LNCaP clone FGC (cell line): ENCODE measurements around the gene PRTG.

Experiments
- DNase-seq: peaks from one replicate; pipeline ENCODE4 v3.0.0-alpha.2; 2011; ENCODE audit warnings: low read depth
- H3K4me3 ChIP-seq: 2 replicates; pipeline ENCODE4 v1.5.1; 2011; ENCODE audit warnings: mild to moderate bottlenecking, low read depth, low read length, control low read depth
- TF ChIP-seq, protein P1 (sequence below): IDR thresholded peaks from 2 replicates; pipeline ENCODE4 v1.5.1; 2012; ENCODE audit warnings: mild to moderate bottlenecking; ENCODE audit not compliant: control insufficient read depth, insufficient read depth; ENCODE audit errors: extremely low read depth

The PRTG gene

DNA sequence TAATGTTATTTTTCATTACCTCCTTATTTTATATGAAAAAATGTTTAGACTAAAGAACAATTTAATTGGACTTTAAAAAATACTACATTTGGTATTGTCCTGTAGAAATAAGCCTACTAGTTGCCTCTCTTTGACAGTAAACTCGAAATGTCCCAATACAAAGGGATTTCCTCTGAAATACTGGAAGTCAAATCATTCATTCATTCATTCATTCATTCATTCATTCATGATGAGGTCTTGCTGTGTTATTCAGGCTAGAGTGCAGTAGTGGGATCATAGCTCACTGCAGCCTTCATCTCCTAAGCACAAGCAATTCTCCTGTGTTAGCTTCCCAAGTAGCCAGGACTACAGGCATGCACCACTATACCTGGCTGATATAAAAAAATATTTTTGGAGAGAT is 104.2 kb downstream of the PRTG start:
- TF ChIP-seq, protein P1, sequence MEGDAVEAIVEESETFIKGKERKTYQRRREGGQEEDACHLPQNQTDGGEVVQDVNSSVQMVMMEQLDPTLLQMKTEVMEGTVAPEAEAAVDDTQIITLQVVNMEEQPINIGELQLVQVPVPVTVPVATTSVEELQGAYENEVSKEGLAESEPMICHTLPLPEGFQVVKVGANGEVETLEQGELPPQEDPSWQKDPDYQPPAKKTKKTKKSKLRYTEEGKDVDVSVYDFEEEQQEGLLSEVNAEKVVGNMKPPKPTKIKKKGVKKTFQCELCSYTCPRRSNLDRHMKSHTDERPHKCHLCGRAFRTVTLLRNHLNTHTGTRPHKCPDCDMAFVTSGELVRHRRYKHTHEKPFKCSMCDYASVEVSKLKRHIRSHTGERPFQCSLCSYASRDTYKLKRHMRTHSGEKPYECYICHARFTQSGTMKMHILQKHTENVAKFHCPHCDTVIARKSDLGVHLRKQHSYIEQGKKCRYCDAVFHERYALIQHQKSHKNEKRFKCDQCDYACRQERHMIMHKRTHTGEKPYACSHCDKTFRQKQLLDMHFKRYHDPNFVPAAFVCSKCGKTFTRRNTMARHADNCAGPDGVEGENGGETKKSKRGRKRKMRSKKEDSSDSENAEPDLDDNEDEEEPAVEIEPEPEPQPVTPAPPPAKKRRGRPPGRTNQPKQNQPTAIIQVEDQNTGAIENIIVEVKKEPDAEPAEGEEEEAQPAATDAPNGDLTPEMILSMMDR: no peak
- no peak for DNase-seq
- no peak overlapping the region for H3K4me3 ChIP-seq

DNA sequence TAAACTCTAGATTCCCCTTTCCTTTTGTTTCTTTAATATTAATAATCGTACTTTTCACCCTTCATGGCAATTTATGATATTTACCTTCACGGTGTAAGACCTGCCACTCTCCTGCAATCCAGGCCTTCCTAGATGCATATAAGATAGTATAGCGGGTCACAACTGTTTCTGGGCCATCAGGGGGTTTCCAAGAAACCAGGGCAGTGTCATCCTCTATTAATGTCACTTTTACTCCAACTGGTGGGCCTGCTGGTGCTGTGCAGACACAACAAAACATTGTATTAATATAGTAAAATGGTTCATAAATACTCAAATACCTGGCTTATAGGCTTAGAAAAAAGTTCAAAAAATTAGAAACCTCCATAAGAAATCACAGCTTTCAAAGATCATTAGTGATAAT is 105.9 kb downstream of the PRTG start:
- DNase-seq: no peak
- no peak overlapping the region for H3K4me3 ChIP-seq
- TF ChIP-seq, protein P1: no peak

DNA sequence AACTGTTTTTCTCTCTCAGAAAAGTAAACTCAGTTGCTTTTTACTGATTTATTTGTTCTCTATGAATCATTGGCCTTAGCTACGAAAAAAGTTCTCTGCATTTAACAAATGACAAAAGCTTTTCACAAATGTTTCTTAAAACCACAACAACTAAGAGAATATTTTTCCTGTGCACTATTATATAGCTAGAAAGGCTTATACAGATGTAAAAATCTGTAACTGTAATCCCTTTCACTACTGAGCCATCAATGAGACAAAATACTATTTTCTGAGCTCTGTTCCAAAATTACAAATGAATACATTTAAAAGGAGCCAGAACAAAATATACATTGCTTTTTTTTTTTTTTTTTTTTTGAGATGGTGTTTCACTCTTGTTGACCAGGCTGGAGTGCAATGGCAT is 109.2 kb downstream of the PRTG start:
- TF ChIP-seq, protein P1: no peak
- DNase-seq: no peak

DNA sequence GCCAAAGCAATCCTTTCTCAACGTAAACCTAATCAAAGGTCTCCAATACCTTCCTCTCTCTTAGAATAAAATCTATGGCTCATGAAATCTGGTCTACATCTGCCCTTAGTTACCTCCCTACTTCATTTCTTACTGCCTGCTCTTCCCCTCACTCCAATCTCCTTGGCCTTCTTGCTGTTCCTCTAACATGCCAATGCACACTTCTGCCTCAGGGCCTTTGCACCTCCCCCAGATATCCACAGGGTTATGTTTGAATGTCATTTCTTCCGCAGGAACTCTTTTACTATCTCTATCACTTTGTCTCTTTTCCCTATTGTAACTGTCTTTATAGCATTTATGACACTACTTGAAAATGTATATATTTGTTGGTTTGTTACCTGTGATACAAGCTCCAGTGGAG is 110.5 kb downstream of the PRTG start:
- TF ChIP-seq, protein P1: no peak
- H3K4me3 ChIP-seq: no peak overlapping the region
- DNase-seq: no peak

More for the DNA sequence above, 109.2 kb downstream of the PRTG start:
- no peak overlapping the region for H3K4me3 ChIP-seq

DNA sequence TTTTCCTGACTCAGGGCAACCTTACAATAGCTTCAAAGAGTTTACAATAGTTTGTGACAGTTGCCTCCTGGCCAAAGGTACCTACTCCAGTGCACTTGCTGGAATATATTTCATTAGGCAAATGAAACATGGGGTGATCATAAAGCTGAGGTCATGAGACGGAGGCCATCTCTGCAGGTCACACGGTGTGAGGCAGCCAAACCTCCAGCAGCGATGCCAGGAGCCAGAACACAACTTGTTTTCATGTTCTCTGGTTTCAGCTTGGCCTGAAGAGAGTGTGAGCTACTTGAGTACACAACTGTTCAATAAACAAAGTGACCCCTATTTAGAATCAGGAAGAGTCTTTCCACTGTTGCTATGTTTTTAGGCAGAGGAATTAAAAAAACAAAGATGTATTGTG is 112.1 kb downstream of the PRTG start:
- H3K4me3 ChIP-seq: no peak overlapping the region
- no peak for DNase-seq
- TF ChIP-seq, protein P1: no peak

DNA sequence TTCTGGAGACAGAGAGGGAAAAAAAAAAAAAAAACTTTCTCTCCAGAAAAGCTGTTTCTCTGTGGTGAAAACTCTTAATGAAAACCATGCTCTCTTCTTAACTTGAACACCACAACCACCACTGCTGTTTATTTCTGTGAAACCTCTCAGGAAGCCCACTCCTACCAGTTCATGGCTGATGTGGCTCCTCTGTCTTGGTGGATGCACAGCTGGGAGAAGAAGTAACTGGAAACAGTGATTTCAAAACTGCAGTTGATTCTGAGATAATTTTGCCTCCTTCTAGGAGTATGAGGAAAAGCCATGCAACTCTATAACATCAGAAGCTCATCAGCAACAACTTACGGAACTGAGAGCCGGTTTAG is 114.6 kb downstream of the PRTG start:
- DNase-seq: no peak
- TF ChIP-seq, protein P1: no peak
- H3K4me3 ChIP-seq: no peak overlapping the region

DNA sequence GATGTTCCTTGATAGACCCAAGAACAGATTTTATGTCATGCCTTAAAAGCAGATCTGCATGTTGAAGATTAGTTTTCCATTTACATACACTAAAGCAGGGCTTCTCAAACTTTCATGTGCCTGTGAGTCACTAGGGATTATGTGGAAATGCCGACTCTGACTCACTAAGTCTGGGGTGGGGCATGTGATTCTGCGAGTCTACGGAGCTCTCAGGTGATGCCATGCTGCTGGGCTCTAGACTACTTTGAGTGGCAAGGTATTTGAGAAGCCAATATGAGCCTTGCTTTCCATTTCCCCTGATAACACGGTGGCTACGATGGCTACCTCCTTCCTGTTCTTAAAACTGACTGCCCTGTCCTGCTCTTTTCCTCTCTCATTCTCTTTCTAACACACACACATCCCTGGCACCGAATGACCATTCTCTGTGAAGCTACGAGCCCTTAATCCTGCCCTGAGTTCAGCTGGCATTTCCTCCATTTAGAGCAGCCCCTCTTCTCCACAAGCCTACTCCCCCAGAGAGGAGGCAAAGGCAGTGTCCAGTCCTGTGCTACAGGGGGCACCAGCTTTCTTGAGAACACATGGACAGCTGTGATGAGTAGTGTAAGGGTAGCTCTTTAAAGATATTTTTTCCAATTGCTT is 115.1 kb downstream of the PRTG start:
- no peak overlapping the region for H3K4me3 ChIP-seq
- no peak for DNase-seq
- TF ChIP-seq, protein P1: no peak
